ENCODE measurements around the gene BMX.
A peak's percentile ranks its signal among the peaks of the same experiment; 100 is the strongest.

Gene BMX

DNA sequence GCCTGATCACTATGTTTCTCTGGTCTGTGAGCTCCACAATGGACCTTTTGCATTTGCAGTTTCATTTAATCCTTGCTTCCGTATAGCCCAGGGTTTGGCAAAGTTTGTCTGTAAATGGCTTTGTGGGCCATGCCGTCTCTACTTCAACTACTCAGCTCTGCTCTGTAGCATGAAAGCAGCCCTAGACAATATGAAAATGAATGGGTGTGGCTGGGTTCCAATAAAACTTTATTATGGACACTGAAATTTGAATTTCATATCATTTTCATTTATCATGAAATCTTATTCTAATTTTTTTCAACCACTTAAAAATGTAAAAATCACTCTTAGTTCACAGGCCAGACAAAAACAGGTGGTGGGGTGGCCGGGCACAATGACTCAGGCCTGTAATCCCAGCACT is 58.6 kb downstream of the BMX start:
- H3K4me3 ChIP-seq (replicated peaks; ENCODE audit: low read depth, low read length): no peak overlapping the region
- TF ChIP-seq, protein P1, sequence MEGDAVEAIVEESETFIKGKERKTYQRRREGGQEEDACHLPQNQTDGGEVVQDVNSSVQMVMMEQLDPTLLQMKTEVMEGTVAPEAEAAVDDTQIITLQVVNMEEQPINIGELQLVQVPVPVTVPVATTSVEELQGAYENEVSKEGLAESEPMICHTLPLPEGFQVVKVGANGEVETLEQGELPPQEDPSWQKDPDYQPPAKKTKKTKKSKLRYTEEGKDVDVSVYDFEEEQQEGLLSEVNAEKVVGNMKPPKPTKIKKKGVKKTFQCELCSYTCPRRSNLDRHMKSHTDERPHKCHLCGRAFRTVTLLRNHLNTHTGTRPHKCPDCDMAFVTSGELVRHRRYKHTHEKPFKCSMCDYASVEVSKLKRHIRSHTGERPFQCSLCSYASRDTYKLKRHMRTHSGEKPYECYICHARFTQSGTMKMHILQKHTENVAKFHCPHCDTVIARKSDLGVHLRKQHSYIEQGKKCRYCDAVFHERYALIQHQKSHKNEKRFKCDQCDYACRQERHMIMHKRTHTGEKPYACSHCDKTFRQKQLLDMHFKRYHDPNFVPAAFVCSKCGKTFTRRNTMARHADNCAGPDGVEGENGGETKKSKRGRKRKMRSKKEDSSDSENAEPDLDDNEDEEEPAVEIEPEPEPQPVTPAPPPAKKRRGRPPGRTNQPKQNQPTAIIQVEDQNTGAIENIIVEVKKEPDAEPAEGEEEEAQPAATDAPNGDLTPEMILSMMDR (IDR thresholded peaks at IDR 0.05; ENCODE audit: insufficient read depth, low read length, poor library complexity, severe bottlenecking): no peak
- DNase-seq (ENCODE audit: extremely low read depth, insufficient read length): no peak
- no peaks in the 10 kb centered on the region for H3K36me3 ChIP-seq (ENCODE audit: control insufficient read depth, insufficient read depth, low read length)
- no peaks in the 10 kb centered on the region for H3K27me3 ChIP-seq (replicated peaks; ENCODE audit: control insufficient read depth, insufficient read depth, low read length)

DNA sequence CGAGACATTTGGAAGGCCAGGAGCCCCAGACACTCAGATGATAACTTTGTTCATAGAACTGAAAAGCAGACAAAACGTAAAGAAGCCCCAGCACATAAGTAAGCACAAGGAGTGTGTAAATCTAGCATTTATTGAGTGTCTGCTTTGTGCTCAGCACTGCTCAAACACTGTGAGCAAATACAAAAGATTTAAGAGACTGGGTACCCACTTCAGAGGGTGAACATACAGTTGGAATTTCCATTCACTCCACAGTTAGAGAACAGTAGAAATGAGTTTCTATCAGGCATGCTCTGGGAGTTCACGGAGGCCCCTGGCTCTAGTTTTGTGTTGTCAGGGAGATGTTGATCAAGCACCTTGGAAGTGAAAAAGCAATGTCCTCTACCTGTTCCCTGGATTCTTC is 60.3 kb downstream of the BMX start:
- no peak overlapping the region for H3K4me3 ChIP-seq (replicated peaks; ENCODE audit: low read depth, low read length)
- TF ChIP-seq, protein P1 (IDR thresholded peaks at IDR 0.05; ENCODE audit: insufficient read depth, low read length, poor library complexity, severe bottlenecking): no peak
- no peak for DNase-seq (ENCODE audit: extremely low read depth, insufficient read length)
- no peaks in the 10 kb centered on the region for H3K27me3 ChIP-seq (replicated peaks; ENCODE audit: control insufficient read depth, insufficient read depth, low read length)
- no peaks in the 10 kb centered on the region for H3K36me3 ChIP-seq (ENCODE audit: control insufficient read depth, insufficient read depth, low read length)

DNA sequence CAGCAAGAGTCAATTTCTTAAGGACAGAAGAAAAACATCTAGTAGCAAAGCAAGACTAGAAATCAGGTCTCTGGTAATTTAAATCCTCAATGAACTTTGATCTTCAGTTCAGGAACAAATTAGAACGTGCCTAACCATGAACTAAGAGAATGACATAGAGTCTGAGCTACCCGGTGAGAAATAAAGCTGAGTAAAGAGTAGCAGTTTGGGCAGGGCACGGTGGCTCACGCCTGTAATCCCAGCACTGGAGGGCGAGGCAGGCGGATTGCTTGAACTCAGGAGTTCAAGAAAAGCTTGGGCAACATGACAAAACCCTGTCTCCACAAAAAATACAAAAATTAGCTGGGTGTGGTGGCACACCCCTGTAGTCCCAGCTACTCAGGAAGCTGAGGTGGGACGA is 62.4 kb downstream of the BMX start:
- H3K4me3 ChIP-seq (replicated peaks; ENCODE audit: low read depth, low read length): no peak overlapping the region
- H3K27me3 ChIP-seq (replicated peaks; ENCODE audit: control insufficient read depth, insufficient read depth, low read length): no peaks in the 10 kb centered on the region
- TF ChIP-seq, protein P1 (IDR thresholded peaks at IDR 0.05; ENCODE audit: insufficient read depth, low read length, poor library complexity, severe bottlenecking): no peak
- no peaks in the 10 kb centered on the region for H3K36me3 ChIP-seq (ENCODE audit: control insufficient read depth, insufficient read depth, low read length)
- no peak for DNase-seq (ENCODE audit: extremely low read depth, insufficient read length)

DNA sequence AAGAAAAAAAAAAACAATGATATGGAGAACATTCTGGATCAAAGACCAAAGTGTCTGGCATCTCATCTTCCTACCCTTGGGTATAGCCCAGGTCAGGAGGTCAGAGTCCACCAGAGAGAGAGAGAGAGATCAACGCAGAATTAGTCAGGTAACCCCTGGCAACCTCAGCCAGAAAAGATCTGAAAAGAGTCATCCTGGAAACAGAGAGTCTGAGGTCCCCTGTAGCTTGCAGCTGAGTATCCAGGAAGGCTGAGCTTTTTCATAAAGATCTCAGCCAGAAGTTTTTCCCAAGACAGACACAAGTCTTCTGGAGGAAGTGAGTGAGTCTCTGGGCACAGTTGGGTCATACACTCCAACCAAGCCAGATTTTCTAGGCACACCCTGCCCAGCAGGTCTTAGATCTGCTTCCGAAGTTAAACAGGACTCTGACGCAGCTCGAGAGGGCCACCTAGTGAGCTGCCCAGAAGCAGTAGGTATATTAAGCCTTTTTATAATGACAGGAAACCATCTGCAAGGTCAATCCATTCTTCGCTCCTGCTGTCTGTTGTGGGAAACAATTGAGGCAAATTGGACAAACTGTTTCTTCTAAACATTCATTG is 64.5 kb downstream of the BMX start:
- no peaks in the 10 kb centered on the region for H3K36me3 ChIP-seq (ENCODE audit: control insufficient read depth, insufficient read depth, low read length)
- no peaks in the 10 kb centered on the region for H3K27me3 ChIP-seq (replicated peaks; ENCODE audit: control insufficient read depth, insufficient read depth, low read length)
- no peak for DNase-seq (ENCODE audit: extremely low read depth, insufficient read length)
- TF ChIP-seq, protein P1 (IDR thresholded peaks at IDR 0.05; ENCODE audit: insufficient read depth, low read length, poor library complexity, severe bottlenecking): peak; percentile 71
- H3K4me3 ChIP-seq (replicated peaks; ENCODE audit: low read depth, low read length): no peak overlapping the region

DNA sequence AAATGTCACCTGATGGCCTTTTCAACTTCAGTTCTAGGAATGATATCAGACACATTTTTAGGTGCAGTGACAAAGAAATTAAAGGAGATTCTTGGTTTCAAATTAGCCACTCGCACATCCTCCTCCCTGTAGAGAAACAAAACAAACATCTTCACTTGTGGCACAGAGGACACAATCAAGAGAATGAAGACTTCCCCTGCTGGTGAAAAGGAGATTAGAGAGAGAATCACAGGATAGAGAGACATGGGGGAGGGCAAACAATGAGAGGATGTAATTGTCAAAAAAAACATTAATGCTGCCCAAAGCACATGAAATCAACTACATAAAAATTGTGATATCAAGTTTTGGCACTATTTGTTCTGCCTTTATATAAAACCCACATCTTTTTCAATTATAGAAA is 65.6 kb downstream of the BMX start:
- H3K27me3 ChIP-seq (replicated peaks; ENCODE audit: control insufficient read depth, insufficient read depth, low read length): no peaks in the 10 kb centered on the region
- H3K36me3 ChIP-seq (ENCODE audit: control insufficient read depth, insufficient read depth, low read length): no peaks in the 10 kb centered on the region
- DNase-seq (ENCODE audit: extremely low read depth, insufficient read length): no peak
- no peak overlapping the region for H3K4me3 ChIP-seq (replicated peaks; ENCODE audit: low read depth, low read length)
- TF ChIP-seq, protein P1 (IDR thresholded peaks at IDR 0.05; ENCODE audit: insufficient read depth, low read length, poor library complexity, severe bottlenecking): peak; percentile 11

DNA sequence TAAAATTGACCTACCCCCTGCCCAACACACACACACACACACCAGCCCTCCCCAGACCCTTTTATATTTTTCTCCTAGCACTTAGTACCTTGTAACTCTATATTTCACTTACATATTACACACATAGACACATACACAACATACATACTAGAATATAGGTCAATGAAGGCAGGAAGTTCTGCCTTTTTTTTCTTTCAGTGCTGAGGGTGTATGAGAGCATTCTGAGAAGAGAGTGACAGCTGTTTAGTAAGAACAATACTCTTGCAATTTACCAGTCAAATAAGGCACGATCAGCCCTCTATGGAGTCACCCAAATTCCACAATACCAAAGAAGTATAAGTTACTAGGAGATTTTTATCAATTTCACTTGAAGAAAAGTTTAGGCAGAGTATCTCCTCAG is 66.7 kb downstream of the BMX start:
- DNase-seq (ENCODE audit: extremely low read depth, insufficient read length): no peak
- H3K36me3 ChIP-seq (ENCODE audit: control insufficient read depth, insufficient read depth, low read length): no peaks in the 10 kb centered on the region
- no peak overlapping the region for H3K4me3 ChIP-seq (replicated peaks; ENCODE audit: low read depth, low read length)
- no peaks in the 10 kb centered on the region for H3K27me3 ChIP-seq (replicated peaks; ENCODE audit: control insufficient read depth, insufficient read depth, low read length)
- TF ChIP-seq, protein P1 (IDR thresholded peaks at IDR 0.05; ENCODE audit: insufficient read depth, low read length, poor library complexity, severe bottlenecking): no peak

Measured in GM06990 (cell line).